HG03159 (cell line): ENCODE data around the gene NFIC.
"Not testable (repeated sequence)": the region's sequence is repeated elsewhere in the genome, so short reads cannot be mapped to it uniquely, and the experiment has no call there.

Experiments used
- ATAC-seq: cut with Tn5 transposase; IDR thresholded peaks from one replicate; pipeline ENCODE4 v1.9.1; 2021; ENCODE audit warnings: mild to moderate bottlenecking, moderate library complexity; ENCODE audit not compliant: unreplicated experiment

The NFIC gene

DNA sequence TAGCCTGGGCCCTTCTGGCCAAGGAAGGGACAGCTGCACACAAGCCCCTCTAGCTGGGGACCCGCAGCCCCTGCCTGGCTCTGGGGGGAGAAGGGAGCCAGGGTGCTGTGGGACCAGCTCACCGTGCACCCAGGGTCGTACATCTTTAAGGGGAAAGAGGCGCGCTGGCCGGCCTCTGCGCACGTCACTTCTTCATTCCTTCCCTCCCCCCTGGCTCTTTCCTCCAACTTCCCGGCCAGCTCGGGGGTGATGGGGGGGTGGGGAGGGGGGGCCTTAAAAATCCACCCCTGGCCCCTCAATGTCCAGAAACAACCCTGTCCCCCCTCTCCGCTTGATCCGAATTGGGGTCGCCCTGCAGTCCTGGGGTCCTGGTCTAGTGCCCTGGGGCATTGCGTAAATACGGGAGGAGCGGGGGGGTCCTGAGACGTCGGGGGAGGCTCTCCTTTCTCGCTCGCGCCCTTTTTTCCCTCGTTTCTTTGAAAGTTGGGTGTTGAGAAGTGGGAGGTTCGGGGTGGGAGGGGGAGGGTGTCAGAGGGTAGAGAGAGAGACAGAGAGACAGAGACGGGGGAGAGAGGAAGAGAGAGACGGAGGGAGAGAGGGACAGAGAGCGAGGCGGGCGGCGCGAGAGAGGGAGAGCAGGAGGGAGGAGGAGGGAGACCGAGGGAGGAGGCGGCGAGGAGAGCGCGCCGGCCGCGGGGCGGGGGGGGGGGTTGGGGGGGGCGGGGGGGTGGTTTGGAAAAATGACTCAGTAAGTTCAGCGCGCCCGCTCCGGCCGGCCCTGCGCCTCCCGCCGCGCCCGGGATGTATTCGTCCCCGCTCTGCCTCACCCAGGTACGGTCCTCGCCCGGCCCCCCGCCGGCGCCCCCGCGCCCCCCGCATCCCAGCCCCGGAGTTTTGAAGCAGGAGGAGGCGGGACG lies at the start of gene NFIC:
Gene NFIC (plus strand): TSS at position 748 of the 917 bp plus-strand sequence. CDS start 54 bp downstream, at position 802.
- ATAC-seq: no peak

DNA sequence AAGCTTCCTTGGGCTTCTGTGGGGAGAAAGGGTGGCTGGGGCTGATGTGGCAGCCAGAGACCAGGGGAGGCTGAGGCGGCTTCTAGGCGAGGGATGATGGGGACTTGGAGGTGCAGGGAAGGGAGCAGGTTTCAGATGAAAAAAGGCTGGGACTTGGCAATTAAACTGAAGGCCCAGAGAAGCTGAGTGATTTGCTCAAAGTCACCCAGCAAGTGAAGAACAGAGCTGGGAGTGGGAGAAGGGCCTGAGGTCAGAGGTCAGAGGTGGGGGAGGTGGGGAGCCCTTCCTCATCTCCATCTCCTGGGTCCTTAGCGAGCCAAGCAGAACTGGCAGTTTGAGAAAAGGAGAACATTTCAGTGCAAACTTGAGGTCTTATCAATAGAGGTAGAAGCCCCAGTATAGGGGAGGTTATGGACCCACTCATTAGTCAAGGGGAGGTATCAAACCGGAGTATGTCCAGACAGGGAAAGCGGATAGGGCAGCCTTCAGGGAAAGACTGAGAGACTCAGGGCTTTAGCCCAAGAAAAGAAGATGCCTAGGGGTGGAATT lies 49.6 kb upstream of the NFIC start:
- ATAC-seq: no peak

DNA sequence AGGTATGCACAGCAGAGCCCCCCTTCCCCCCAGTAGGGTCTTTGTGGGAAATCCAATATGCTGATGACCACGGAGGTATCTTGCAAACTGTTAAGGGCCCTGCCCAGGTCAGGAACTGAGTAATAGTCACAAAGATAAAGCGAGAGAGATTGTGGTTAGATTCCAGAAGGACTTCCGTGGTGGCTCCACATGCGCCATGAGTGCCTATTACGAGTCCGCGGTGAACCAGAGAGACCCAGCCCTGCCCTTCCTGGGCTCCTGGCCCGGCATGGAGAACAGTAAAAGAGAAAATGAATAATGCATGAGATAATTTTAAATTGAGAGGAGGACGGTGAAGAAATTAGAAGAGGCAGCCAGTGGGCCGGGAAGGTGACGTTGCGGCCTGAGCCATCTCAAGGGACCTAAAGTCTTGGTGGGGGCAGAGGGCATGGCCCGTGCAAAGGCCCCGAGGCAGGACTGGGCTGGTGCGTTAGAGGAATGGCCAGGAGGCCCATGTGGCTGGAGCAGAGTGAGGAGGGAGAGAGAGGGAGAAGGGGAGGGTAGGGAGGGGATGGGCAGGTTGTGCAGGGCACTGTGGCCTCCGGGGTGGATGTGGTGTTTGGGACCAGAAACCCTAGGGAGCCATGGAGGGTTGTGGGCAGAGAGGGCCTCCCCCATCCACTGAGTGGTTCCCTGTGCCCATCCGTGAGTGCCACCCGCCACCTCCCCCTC lies 46.6 kb upstream of the NFIC start:
- ATAC-seq: no peak

DNA sequence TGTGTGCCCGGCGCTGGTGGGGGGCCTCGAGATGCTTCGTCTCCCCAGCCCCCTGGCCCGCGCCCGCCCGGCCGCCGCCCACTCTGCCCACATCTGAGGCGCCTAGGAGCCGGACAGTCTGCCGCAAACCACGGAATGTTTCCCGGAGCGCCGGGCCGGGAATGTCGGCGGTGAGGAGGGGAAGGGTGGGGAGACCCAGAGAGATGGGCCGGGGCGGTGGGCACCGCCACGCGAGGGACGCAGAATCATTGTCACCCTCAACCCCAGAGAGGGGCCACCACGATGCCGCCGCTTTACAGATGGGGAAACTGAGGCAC lies 46.1 kb upstream of the NFIC start:
- ATAC-seq: no peak

DNA sequence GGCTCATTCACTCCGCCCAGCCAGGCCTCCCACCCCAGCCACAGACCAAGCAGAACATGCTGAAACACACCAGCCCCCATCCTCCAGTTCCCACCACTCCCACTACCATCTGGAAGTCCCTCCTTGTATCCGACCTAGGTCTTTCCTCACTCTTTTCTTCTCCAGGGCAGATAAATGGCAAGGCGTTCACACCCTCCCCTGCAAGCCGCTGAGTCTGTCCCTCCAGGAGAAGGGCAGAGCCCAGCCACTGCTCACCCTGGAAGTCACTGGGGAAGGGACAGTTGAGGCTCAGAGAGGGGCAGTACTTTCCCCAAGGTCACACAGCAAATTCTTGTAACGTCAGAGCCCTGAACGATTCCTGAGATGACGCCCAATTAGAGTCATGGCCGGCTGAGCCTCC lies 45.5 kb upstream of the NFIC start:
- no peak for ATAC-seq

DNA sequence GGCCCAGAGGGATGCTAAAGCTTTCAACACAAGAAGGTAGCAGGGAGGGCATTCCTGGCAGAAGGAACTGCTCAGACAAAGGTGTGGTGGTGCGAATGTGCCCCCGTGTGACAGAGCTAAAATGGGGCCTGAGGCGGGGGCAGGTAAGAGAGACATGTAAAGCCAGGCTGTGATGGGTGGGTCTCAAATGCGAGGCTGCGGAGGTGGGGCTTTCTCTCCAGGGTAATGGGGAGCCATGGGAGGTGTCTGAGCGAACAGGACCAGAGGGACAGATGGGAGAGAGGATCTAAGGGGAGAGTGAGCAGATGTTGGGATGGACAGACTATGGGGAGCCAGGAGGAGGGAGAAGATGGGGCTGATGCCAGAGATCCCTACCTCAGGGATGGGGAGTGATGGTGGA lies 44.7 kb upstream of the NFIC start:
- no peak for ATAC-seq

DNA sequence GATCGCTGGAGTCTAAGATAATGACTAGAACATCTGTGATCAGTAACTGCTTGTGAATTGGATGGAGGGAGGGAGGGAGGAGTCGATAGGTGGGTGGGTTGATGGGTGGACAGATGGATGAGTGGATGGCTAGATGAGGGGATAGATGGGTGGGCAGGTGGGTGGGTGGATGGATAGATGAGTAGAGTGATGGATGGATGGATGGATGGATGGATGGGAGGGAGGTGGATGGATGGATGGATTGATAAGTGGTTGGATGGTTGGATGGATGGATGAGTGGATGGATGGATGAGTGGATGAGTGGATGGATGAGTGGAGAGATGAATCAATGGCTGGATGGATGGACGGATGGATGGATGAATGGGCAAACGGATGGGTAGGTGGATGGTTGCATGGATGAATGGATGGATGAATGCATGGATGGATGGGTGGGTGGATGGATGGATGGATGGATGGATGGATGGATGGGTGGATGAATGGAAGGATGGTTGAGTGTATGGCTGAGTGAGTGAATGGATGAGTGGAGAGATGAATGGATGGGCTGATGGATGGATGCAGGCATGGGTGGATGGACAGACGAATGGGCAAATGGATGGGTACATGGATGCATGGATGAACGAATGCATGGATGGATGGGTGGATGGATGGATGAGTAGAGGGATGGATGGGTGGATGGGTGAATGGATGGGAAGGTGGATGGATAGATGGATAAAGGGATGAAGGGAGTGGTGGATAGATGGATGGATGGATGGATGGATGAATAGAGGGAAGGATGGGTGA lies 44.0 kb upstream of the NFIC start:
- ATAC-seq: no peak

DNA sequence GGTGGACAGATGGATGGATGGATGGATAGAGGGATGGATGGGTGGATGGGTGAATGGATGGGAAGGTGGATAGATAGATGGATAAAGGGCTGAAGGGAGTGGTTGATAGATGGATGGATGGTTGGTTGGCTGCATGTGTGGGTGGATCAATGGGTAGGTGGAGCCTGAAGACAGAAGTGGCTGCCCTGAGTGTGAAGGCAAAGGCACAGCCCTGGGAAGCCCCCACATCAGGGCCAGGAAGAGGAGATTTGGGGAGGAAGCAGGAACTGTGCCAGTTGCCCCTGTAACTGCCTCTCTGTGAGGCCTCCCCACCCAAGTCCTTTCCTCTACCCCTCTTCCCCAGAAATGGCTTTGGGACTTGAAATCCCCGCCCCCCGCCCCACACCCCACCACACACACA lies 43.4 kb upstream of the NFIC start:
- ATAC-seq: no peak

DNA sequence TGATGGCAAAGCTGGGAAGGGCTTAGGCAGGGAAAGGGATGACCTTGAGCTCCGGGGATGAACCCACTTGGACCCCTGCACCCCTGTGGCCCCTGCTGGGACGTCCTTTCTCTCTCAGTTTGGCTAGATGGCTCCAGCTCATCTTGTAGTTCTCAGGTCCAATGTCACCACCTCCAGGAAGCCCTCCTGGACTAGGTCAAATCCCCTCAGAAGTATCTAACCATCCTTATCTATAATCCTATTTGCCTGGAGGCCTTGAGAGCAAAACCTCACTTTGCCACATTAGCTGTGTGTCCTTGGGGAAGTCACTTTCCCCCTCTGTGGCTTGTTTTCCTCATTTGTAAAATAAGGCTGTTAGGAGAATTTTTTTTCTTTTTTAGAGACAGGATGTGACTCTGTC lies 42.7 kb upstream of the NFIC start:
- ATAC-seq: no peak

DNA sequence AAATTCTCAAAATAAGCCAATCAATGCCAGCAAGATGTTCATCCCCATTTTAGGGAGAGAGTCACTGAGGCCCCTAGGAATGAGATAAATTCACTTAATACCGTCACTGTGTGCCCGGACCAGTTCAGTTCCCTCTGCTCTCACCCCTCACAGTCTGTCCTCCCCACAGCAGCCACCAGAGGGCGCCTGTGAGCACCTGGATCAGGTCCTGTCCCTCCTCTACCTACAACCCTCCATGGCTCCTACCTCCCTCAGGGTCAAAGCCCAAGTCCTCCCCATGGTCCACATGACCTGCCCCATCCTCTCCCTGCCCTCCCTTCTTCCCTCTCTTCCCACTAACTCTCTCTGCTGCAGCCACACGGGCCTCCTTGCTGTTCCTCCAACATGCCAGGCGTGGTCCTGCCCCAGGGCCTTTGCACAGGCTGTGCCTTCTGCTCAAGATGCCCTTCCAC lies 42.0 kb upstream of the NFIC start:
- no peak for ATAC-seq

DNA sequence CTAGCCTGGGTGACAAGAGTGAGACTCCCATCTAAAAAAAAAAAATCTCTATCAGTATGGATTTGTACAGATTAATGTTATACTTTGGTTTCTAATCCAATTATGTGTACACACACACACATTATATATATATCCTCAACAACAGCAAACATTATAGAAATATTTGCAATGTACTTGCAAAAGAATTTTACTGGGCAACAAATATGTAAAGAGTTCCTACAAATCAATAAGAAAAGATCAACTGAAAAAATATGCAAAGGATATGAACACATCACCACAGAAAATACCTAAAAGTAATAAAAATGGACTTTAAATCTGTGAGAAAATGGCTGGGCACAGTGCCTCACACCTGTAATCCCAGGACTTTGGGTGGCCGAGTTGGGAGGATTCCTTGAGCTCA lies 40.9 kb upstream of the NFIC start:
- no peak for ATAC-seq

DNA sequence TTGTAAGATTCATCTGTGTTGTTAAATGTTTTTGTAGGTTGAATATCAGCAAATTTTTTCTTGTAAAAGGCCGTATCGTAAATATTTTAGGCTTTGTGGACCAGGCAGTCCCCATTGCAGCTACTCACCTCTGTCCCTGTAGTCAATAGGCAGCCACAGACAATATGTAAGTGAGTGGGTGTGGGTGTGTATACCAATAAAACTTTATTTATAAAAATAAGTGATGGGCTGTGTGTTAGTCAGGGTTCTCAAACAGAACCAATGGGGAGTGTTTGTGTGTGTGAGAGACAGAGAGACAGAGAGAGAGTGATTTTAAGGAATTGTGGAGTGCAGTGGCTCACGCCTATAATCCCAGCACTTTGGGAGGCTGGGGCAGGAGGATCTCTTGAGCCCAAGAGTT lies 37.6 kb upstream of the NFIC start:
- no peak for ATAC-seq

DNA sequence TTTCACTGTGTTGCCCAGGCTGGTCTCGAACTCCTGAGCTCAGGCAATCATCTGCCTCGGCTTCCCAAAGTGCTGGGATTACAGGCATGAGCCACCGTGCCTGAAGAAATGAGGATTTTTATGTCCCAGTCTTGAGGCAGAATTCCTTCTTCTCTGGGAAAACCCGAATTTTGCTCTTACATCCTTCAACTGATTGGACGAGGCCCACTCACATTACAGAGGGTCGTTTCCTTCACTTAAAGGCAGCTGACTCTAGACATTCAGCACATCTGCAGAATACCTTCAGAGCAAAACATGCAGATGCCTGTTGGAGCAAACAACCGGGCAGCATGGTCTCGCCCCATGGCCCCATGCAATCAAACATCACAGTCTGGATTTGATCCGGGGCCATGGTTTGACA lies 36.3 kb upstream of the NFIC start:
- ATAC-seq: no peak

DNA sequence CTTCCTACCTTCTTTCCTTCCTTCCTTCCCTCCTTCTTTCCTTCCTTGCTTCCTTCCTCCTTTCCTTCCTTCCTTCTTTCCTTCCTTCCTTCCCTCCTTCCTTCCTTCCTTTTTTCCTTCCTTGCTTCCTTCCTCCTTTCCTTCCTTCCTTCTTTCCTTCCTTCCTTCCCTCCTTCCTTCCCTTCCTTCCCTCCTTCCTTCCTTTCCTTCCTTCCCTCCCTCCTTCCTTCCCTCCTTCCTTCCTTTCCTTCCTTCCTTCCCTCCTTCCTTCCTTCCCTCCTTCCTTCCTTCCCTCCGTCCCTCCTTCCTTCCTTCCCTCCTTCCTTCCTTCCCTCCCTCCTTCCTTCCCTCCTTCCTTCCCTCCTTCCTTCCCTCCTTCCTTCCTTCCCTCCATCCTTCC lies 34.2 kb upstream of the NFIC start:
- not testable (repeated sequence) for ATAC-seq

DNA sequence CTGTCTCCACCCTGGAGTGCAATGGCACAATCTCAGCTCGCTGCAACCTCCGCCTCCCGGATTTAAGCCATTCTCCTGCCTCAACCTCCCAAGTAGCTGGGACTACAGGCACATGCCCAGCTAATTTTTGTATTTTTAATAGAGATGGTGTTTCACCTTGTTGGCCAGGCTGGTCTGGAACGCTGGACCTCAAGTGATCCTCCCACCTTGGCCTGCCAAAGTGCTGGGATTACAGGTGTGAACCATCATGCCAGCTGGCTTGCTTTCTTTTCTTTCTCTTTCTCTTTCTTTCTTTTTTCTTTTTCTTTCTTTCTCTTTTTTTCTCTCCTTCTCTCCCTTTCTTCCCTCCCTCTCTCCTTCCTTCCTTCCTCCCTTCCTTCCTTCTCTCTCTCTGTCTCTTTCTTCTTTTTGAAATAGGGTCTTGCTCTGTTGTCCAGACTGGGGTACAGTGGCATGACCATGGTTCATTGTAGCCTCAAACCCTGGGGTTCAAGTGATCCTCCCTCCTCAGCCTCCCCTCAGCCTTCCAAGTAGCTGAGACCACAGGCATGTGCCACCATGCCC lies 33.3 kb upstream of the NFIC start:
- no peak for ATAC-seq

DNA sequence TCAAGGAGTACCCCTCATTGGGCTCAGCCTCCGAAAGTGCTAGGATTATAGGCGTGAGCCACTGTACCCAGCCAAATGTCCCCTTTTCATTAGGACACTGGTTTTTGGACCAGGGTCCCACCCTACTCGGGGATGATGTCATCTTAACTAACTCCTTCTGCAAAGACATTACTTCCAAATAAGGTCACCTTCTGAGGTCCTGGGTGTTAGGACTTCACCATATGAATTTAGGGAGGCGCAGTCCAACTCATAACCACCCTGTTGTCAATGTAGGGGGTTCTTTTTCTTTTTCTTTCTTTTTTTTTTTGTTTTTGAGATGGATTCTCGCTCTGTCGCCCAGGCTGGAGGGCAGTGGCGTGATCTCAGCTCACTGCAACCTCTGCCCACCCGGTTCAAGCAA lies 32.7 kb upstream of the NFIC start:
- no peak for ATAC-seq

DNA sequence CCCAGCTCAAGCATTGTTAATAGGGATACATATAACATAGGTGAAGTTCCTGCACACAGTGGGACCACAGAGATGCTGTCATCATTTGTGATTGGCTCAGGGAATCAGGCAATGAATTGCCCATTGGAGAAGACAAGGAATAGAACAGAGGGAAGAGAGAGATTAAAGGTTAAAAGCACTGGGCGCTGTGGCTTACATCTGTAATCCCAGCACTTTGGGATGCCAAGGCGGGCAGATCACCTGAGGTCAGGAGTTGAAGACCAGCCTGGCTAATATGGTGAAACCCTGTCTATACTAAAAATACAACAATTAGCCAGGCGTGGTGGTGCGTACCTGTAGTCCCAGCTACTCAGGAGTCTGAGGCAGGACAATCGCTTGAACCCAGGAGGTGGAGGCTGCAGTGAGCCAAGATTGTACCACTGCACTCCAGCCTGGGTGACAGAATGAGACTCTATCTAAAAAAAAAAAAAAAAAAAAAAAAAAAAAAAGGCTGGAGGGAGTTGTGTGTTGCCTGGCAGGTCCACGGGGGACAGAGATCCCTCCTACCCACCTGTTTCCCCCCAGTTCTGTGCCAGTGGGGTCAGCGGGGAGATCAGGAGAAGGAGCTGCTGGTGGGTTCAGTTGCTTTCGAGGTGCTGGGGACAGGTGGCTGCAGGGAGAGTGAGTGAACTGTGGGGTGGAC lies 31.5 kb upstream of the NFIC start:
- ATAC-seq: not testable (repeated sequence)

DNA sequence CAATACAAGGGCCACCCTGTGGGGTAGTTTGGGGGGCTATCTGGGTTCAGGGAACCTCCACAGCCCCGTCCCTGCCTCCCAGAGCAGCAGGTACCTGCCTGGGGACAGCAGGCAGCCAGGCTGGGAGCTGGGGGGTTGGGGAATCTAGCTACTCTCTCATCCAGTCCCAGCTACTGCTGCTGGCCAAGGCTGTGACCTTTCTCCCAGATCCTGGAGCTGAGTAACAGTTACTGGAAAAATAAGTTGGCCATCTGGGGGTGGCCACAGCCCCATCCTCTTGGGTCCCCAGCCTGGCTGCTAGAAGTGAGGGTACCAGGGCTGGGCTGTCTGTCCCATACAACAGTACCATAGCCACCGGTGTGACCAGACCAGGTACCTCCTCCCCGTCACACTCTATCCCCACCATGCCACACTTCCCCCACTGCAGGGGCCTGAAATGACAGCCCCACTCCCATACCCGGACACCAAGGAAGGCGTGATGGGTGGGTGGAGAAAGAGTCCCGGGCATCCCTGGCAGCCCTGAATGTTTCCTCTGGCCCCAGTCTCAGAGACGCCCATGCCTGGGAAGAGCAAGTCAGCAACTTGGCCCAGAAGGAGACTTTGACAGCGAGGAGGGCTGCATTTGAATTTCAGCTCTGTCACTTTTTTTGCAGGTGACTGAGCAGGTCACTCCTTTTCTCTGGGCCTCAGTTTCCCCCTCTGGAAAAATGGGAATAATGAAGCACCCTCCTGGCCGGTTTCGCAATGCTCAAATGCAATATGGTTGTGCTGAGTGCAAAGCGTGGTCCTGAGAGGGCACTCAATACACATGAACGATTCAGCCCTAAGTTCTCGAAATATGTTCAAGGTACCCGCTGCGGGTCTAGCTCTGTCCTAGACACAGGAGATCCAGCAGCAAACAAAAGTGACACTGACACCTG lies 30.7 kb upstream of the NFIC start:
- no peak for ATAC-seq

DNA sequence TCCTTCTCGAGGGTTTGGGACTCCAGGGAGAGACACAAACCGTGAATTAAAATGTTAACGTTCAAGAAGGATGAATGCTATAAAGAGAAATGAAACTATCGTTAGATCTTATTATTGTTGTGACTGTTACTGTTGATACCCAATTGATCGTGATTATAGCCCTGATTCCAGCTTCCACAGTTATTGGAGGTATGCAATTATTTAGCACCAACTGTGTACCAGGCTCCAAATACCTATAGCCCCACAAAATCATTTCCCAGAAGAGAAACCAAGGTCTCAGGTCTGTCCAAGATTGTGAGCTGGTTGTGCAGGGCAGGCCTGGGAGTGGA lies 30.1 kb upstream of the NFIC start:
- ATAC-seq: no peak
